Activated naive CD4-positive, alpha-beta T cell (primary cell): ENCODE measurements around the gene SPEN.
"Not testable (repeated sequence)": the region's sequence is repeated elsewhere in the genome, so short reads cannot be mapped to it uniquely, and the experiment has no call there.

Experiments
- DNase-seq, 4 experiments: peaks; one replicate each; lab custom pipeline; 2025; lab: John Stamatoyannopoulos, UW

Gene SPEN

GRCh38 chr1:15858069-15858670 is 10.7 kb downstream of the SPEN start:
- DNase-seq: no peak

- DNase-seq: no peak
Observed at GRCh38 chr1:15858672-15859372, 11.3 kb downstream of the SPEN start.

GRCh38 chr1:15863156-15863901 is 15.8 kb downstream of the SPEN start:
- DNase-seq: no peak

GRCh38 chr1:15866721-15867201 is 19.3 kb downstream of the SPEN start:
- DNase-seq: no peak

- DNase-seq: no peak
Observed at GRCh38 chr1:15867288-15867687, 19.8 kb downstream of the SPEN start.

GRCh38 chr1:15869413-15869812 is 21.9 kb downstream of the SPEN start:
- no peak for DNase-seq

GRCh38 chr1:15870421-15870820 is 22.9 kb downstream of the SPEN start:
- no peak for DNase-seq

- no peak for DNase-seq
Observed at GRCh38 chr1:15874471-15874870, 27.0 kb downstream of the SPEN start.

- DNase-seq: no peak
Observed at GRCh38 chr1:15876357-15877055, 29.0 kb downstream of the SPEN start.

- no peak for DNase-seq
Observed at GRCh38 chr1:15881961-15882360, 34.5 kb downstream of the SPEN start.

GRCh38 chr1:15882665-15883064 is 35.2 kb downstream of the SPEN start:
- no peak for DNase-seq

- DNase-seq: no peak
Observed at GRCh38 chr1:15883326-15883725, 35.8 kb downstream of the SPEN start.

GRCh38 chr1:15884477-15884876 is 37.0 kb downstream of the SPEN start:
- no peak for DNase-seq

- DNase-seq: no peak
Observed at GRCh38 chr1:15885269-15885668, 37.8 kb downstream of the SPEN start.

- DNase-seq: peak in 1 of 4 experiments; percentile 34
Observed at GRCh38 chr1:15885701-15886610, 38.4 kb downstream of the SPEN start.

GRCh38 chr1:15886611-15887167 is 39.2 kb downstream of the SPEN start:
- no peak for DNase-seq

GRCh38 chr1:15892857-15893599 is 45.5 kb downstream of the SPEN start:
- not testable (repeated sequence) for DNase-seq

- no peak for DNase-seq
Observed at GRCh38 chr1:15895233-15895632, 47.7 kb downstream of the SPEN start.

- DNase-seq: not testable (repeated sequence)
Observed at GRCh38 chr1:15896841-15897610, 49.5 kb downstream of the SPEN start.
